GM18520 (cell line): Measurements from ENCODE around the gene RTKN.

Experiments
- ATAC-seq: cut with Tn5 transposase; IDR thresholded peaks from one replicate; pipeline ENCODE4 v1.9.1; 2021; ENCODE audit not compliant: unreplicated experiment

Gene RTKN

DNA sequence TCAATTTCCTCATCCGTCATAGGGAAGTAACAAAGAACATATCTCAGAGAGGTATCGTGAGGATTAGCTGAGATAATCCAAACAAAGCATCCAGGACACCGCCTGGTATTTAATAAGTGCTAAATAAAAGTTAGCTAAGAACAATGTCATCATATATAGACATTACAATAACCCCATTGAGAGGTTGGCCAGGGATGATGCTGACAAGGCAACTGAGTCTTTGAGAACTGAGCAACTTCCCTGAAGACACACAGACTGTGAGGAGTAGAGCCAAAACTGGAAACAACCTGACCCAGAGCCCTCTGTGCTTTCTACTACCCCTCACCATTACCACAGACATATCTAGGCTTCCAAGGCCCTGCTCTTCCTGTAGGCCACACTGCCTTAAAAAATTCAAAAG is 60.0 kb downstream of the RTKN start:
- no peak for ATAC-seq

DNA sequence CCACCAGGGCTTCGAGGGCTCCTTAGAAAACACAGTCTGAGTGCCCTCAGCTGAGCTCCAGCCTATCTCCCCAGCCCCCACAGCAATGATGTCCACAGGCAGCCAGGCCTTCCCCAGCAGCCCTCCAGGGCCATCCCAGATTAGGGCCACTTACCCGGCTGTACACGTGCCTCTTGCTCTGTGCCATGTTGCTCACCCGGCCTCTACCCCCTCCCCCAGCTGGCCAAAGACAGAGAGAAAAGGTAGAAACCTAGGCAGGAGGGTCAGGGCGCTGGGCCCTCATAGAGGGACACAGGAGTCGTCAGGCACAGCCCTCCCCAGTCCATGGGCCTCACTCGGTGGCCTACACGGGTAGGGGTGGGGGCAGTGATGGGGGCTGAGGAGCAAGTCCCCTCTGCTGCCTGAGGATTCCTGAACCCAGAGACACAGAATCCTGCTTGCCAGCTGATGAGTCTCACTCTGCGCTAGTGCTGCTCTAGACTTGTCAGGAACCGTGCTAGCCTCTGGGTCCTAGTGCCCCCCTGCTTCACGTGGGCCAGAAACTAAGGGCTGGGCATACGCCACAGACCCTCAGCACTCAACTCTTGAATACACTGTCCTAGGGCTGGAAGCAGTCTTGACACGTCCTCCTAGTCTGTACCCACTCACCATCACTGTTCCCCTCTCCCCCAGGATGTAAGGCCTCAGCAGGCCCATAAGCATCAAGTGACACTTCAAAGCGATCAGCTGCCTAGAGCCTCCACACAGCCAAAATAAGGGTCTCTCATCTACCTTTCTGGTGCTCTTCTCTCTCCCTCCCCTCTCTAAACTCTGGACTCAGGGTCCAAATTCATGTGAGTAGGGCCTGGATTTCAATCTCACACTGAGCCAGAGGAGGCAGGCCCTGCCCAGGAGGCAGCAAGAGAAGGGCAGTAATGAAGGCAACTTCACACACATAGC is 61.6 kb downstream of the RTKN start, which contains the start of gene DCTN1:
Gene DCTN1, minus strand, starts transcription at position 461 of the 939 bp plus-strand sequence. Its CDS starts 274 bp downstream, at position 187.
- ATAC-seq = no peak

GRCh38 chr2:74378007-74378406 is 63.7 kb downstream of the RTKN start:
- ATAC-seq = no peak

- ATAC-seq = no peak
Measured at GRCh38 chr2:74375838-74376237, 65.9 kb downstream of the RTKN start.
